IPS-15b (cell line): Measurements from ENCODE around the gene KIF3C.
"Not testable (repeated sequence)": the region's sequence is repeated elsewhere in the genome, so short reads cannot be mapped to it uniquely, and the experiment has no call there.

ENCODE experiments used
- H3K27me3 ChIP-seq: one replicate; pipeline ENCODE4 v1.6.1; 2013; ENCODE audit warnings: low read length; ENCODE audit not compliant: control insufficient read depth, insufficient read depth
- H3K36me3 ChIP-seq: one replicate; pipeline ENCODE4 v1.6.1; 2013; ENCODE audit warnings: low read length; ENCODE audit not compliant: control insufficient read depth, insufficient read depth
- H3K4me1 ChIP-seq: one replicate; pipeline ENCODE4 v1.6.1; 2013; ENCODE audit warnings: mild to moderate bottlenecking, low read length; ENCODE audit not compliant: control insufficient read depth, insufficient read depth
- H3K4me3 ChIP-seq: one replicate; pipeline ENCODE4 v1.5.1; 2013; ENCODE audit warnings: low read depth, low read length
- H3K9ac ChIP-seq: one replicate; pipeline ENCODE4 v1.6.1; 2013; ENCODE audit warnings: low read depth, mild to moderate bottlenecking, low read length
- H3K9me3 ChIP-seq: one replicate; pipeline ENCODE4 v1.6.1; 2013; ENCODE audit warnings: mild to moderate bottlenecking, low read length; ENCODE audit not compliant: control insufficient read depth, insufficient read depth

Gene KIF3C

DNA sequence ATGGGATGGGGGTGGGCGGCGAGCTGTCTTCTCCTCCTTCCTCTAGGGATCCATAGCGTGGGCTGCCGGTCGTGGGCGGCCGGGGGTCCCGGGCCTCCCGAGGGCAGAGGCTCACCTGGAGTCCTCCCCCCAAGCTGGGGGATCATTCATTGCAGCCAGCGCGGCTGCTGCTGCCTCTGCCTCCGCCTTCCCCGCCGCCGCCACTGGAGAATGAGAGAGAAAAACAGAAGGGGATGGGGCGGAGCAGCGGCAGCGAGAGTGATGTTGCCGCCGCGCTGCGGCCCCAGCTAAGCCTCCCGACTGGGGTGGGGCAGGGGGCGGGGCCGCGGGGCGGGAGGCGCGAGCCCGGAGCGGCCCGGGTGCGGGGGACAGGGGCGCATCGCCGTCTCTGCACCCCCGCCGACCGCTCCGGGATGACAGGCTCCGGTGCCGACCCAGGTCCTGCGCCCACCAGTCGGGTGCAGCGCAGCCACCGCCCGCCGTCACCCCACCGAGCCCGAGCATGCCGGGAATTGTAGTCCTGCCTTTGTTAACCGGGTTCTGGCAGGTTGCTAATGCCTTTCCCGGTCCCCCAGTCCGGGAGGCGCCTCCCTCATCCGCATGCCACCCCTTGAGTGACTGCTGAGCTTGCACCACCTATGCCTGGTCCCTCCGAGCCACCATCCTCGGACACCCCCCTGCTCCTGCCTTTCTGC lies at the start of gene KIF3C:
TSS of gene KIF3C (minus strand) at position 225 of the 695 bp plus-strand sequence. CDS start 580 bp downstream, outside the sequence.
- no peaks in the 10 kb centered on the region for H3K27me3 ChIP-seq
- peaks cover 12% of the 10 kb centered on the region for H3K4me1 ChIP-seq
- H3K9ac ChIP-seq = peak within 1 kb of the TSS; percentile 93
- peak within 1 kb of the TSS; percentile 90 for H3K4me3 ChIP-seq
- peaks cover 4% of the 10 kb centered on the region for H3K36me3 ChIP-seq
- no peaks in the 10 kb centered on the region for H3K9me3 ChIP-seq

- not testable (repeated sequence) for H3K36me3 ChIP-seq, H3K9ac ChIP-seq, H3K9me3 ChIP-seq, H3K4me1 ChIP-seq, H3K27me3 ChIP-seq, H3K4me3 ChIP-seq
These were observed 45.8 kb upstream of the KIF3C start for GRCh38 chr2:26028083-26028482.

DNA sequence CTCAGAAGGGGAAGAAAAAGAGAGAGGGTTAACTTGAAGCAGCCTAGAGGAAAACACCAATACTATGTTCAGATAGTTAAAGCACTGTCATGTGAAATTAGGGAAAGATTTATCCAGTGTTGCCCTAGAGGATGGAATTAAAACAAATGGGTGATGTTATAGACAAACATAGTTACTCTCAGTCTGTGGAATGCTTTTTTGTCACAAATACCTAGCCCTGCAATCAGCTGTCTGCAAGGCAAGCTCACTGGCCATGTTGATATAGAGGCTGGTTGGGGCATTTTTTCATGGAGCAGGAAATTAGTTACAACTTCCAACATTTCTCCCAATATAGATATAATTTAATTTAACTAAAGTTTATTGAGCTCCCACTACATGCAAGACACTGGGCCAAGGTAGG lies 43.2 kb upstream of the KIF3C start:
- Histone ChIP-seq H3K9ac (no peak overlapping the region), H3K4me1 (no peaks in the 10 kb centered on the region), H3K36me3 (no peaks in the 10 kb centered on the region), H3K4me3 (no peak overlapping the region), H3K9me3 (no peaks in the 10 kb centered on the region), H3K27me3 (no peaks in the 10 kb centered on the region)

GRCh38 chr2:26024260-26024659 lies 42.0 kb upstream of the KIF3C start:
- H3K27me3 ChIP-seq = no peaks in the 10 kb centered on the region
- H3K9me3 ChIP-seq = no peaks in the 10 kb centered on the region
- H3K36me3 ChIP-seq = no peaks in the 10 kb centered on the region
- H3K9ac ChIP-seq = no peak overlapping the region
- H3K4me3 ChIP-seq = no peak overlapping the region
- no peaks in the 10 kb centered on the region for H3K4me1 ChIP-seq

DNA sequence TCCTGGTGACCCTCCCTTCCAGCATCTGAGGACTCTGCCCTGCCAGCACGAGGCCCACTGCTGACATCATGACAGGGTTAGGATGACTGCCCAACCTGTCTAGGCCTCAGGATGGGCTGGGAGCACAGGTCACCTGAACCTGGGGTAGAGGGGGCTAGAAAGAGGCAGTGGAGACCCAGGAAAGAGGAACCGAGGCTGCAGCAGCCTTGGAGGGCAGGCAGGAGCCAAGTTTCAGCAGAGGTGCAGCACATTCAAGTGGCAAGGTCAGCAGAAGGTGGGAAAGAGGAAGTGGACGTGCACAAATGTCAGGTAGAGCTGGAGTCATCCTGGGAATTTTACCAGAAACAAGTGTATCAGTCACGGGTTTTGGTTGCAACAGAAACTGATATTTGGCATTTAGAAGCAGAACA lies 37.9 kb upstream of the KIF3C start:
- no peaks in the 10 kb centered on the region for H3K9me3 ChIP-seq
- no peak overlapping the region for H3K9ac ChIP-seq

GRCh38 chr2:26018184-26019055 lies 36.1 kb upstream of the KIF3C start:
- Histone ChIP-seq H3K9me3 (no peaks in the 10 kb centered on the region), H3K36me3 (no peaks in the 10 kb centered on the region), H3K4me1 (peaks cover 3% of the 10 kb centered on the region), H3K27me3 (no peaks in the 10 kb centered on the region), H3K9ac (no peak overlapping the region), H3K4me3 (no peak overlapping the region)

More for the DNA sequence above, 37.9 kb upstream of the KIF3C start:
- peaks cover 3% of the 10 kb centered on the region for H3K4me1 ChIP-seq
- H3K27me3 ChIP-seq = no peaks in the 10 kb centered on the region
- no peak overlapping the region for H3K4me3 ChIP-seq
- no peaks in the 10 kb centered on the region for H3K36me3 ChIP-seq

DNA sequence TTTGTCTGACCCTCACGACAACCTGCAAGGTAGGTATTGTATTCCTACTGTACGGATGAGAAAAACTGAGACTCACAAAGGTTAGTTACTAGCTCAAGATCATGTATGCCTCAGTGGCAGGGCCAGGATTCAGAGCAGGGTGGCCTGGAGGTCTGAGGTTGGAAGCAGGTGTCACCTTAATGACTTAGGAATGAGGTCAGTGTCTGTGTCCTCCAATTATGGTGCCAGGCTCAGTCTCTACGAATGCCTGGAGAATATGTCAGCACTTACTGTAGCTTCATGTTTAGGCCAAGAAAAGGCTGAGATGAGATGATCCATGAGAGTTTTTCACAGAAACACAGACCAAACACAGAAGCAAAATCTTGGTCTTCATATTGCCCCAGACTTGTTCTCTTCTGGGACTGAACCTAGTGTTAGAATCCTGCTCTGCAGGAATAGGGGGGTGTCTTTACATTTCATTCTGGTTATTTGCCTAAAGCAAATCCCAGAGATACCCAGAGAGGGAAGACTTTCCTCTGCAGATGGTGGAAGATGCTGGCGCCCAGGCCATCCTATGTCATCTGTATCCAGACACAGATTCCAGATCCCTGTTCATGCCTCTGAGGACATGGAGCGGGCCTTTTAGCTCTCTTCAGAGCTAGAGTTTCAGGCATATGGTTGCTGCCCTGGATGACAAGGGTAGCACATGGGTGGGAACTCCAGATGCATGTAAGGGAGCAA lies 35.3 kb upstream of the KIF3C start:
- Histone ChIP-seq H3K36me3 (no peaks in the 10 kb centered on the region), H3K4me3 (no peak overlapping the region), H3K9me3 (no peaks in the 10 kb centered on the region), H3K4me1 (peaks cover 3% of the 10 kb centered on the region), H3K27me3 (no peaks in the 10 kb centered on the region), H3K9ac (no peak overlapping the region)

DNA sequence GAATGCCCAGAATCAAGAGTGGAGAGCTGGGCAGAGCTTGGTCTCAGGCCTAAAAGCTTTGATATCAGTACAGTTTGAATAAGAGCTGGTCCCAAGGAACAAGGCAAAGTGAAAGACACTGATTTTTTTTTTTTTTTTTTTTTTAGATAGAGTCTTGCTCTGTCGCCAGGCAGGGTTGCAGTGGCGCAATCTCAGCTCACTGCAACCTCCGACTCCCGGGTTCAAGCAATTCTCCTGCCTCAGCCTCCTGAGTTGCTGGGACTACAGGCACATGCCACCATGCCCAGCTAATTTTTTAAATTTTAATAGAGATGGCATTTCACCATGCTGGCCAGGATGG lies 34.4 kb upstream of the KIF3C start:
- H3K9me3 ChIP-seq, H3K36me3 ChIP-seq, H3K4me3 ChIP-seq, H3K27me3 ChIP-seq, H3K9ac ChIP-seq: not testable (repeated sequence)
- H3K4me1 ChIP-seq = peaks cover 12% of the 10 kb centered on the region

- Histone ChIP-seq H3K36me3 (no peaks in the 10 kb centered on the region), H3K4me1 (peaks cover 14% of the 10 kb centered on the region)
These were observed 33.9 kb upstream of the KIF3C start for GRCh38 chr2:26016012-26016705.

GRCh38 chr2:26013668-26014067 lies 31.4 kb upstream of the KIF3C start:
- no peak overlapping the region for H3K4me3 ChIP-seq
- no peaks in the 10 kb centered on the region for H3K27me3 ChIP-seq
- no peaks in the 10 kb centered on the region for H3K36me3 ChIP-seq
- no peaks in the 10 kb centered on the region for H3K9me3 ChIP-seq
- peaks cover 14% of the 10 kb centered on the region for H3K4me1 ChIP-seq
- no peak overlapping the region for H3K9ac ChIP-seq

More at GRCh38 chr2:26016012-26016705, 33.9 kb upstream of the KIF3C start:
- H3K9me3 ChIP-seq = no peaks in the 10 kb centered on the region
- no peak overlapping the region for H3K4me3 ChIP-seq
- no peaks in the 10 kb centered on the region for H3K27me3 ChIP-seq
- H3K9ac ChIP-seq = no peak overlapping the region
